GM21619 (cell line): Measurements from ENCODE around the gene HEMGN.

Experiments
- ATAC-seq: cut with Tn5 transposase; IDR thresholded peaks from one replicate; pipeline ENCODE4 v1.9.1; 2021; ENCODE audit not compliant: unreplicated experiment

The HEMGN gene

GRCh38 chr9:97900738-97901565, 37.0 kb downstream of the HEMGN start:
- no peak for ATAC-seq

- ATAC-seq: no peak
Observed at GRCh38 chr9:97900103-97900737, 37.8 kb downstream of the HEMGN start.

GRCh38 chr9:97895695-97896332, 42.2 kb downstream of the HEMGN start:
- ATAC-seq: no peak

GRCh38 chr9:97895211-97895610, 42.8 kb downstream of the HEMGN start:
- no peak for ATAC-seq

- ATAC-seq: no peak
Observed at GRCh38 chr9:97892421-97892820, 45.6 kb downstream of the HEMGN start.

GRCh38 chr9:97891736-97892135, 46.2 kb downstream of the HEMGN start:
- ATAC-seq: no peak

- no peak for ATAC-seq
Observed at GRCh38 chr9:97889941-97890887, 47.8 kb downstream of the HEMGN start.

GRCh38 chr9:97880336-97880735, 57.6 kb downstream of the HEMGN start:
- ATAC-seq: no peak
